Mucosa of rectum (tissue), 2 donors: ENCODE data around the gene KAT6B.

Experiments
- H3K27ac ChIP-seq, 2 donors: one replicate each; pipeline ENCODE4 v1.7.0; 2013; ENCODE audit warnings: inconsistent platforms in 2 of 2, low read depth in 2 of 2, low read length in 2 of 2
- H3K27me3 ChIP-seq, 2 donors: one replicate each; pipeline ENCODE4 v1.7.0; 2013; ENCODE audit warnings: low read length in 2 of 2; ENCODE audit not compliant: control insufficient read depth in 2 of 2, insufficient read depth in 2 of 2
- H3K36me3 ChIP-seq, 2 donors: one replicate each; pipeline ENCODE4 v1.7.0; 2013; ENCODE audit warnings: low read length in 2 of 2; ENCODE audit not compliant: control insufficient read depth in 2 of 2, insufficient read depth in 2 of 2
- H3K4me1 ChIP-seq, 2 donors: one replicate each; pipeline ENCODE4 v1.7.0; 2013; ENCODE audit warnings: low read length in 2 of 2, mild to moderate bottlenecking in 1 of 2; ENCODE audit not compliant: control insufficient read depth in 2 of 2, insufficient read depth in 2 of 2
- H3K4me3 ChIP-seq, 2 donors: one replicate each; pipeline ENCODE4 v1.7.0; 2013; ENCODE audit warnings: low read length in 2 of 2
- H3K9ac ChIP-seq, 2 donors: one replicate each; pipeline ENCODE4 v1.7.0; 2013; ENCODE audit warnings: low read length in 2 of 2, low read depth in 1 of 2, mild to moderate bottlenecking in 1 of 2
- H3K9me3 ChIP-seq, 2 donors: one replicate each; pipeline ENCODE4 v1.7.0; 2013; ENCODE audit warnings: low read length in 2 of 2; ENCODE audit not compliant: control insufficient read depth in 2 of 2
- donor health status: healthy.
- donor health status: Normal muscosa, but diverticular disease.

KAT6B gene

GRCh38 chr10:74925291-74925690 lies 98.9 kb downstream of the KAT6B start:
- H3K4me3 ChIP-seq: no peak overlapping the region
- no peaks in the 10 kb centered on the region for H3K27me3 ChIP-seq
- H3K4me1 ChIP-seq: peaks cover 11 to 22% of the 10 kb centered on the region in 2 donors
- no peaks in the 10 kb centered on the region for H3K36me3 ChIP-seq
- H3K9me3 ChIP-seq: no peaks in the 10 kb centered on the region
- H3K9ac ChIP-seq: no peak overlapping the region
- no peak overlapping the region for H3K27ac ChIP-seq

DNA sequence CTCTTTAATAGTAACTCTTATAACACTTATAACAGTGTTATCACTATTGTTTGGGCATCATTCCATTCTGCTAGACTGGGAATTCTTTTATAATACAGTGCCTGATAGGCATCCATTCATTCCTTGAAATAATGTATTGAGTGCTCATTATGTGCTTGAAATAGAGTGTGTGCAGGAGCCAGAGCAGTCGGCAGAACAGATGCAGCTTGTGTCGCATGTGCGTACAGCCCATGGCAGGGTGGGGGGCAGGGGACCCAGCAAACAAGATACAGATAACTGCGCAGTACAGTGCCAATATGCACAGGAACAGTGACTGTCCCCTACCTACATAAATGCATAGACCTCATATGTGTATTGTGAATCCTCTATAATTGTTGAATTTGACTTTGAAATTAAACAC lies 99.3 kb downstream of the KAT6B start:
- Histone ChIP-seq H3K9ac (no peak overlapping the region), H3K27ac (no peak overlapping the region), H3K4me3 (no peak overlapping the region), H3K4me1 (peaks cover 11 to 22% of the 10 kb centered on the region in 2 donors), H3K9me3 (no peaks in the 10 kb centered on the region), H3K36me3 (no peaks in the 10 kb centered on the region), H3K27me3 (no peaks in the 10 kb centered on the region)

DNA sequence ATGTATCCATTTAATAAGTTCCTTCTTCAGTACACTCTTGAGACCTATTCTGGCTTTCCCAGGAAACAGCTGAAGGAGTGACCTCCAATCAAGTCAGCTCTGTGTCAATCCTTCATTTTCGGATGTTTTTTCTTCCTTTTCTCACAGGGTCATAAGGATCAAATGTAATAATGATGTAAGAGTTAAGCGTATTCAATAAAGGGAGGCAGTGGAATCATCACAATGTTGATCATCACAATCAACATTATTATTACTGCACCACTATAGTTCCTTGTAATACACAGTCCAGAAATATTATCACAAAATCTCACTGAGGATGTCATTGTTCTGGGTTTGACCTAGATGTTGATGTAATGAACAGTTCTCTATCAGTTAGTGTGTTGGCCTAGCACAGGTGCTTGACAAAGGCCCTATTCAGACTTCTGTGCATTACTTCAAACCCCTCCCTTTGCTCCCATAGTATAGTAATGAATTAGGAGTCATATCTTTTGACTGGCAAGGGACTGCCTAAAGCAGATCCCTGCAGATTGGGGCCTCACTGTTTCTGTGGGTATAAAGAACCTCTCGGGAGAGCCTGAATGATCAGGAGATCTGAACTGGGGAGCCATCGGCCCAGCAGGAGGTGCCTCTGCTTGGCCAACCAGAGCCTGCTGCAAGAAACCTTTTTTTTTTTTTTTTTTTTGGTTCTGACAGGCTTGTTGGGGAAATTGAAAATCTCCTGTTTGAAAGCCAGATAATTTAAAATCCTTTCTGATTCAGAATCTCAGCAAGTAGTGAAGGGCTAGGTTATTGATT lies 100.6 kb downstream of the KAT6B start:
- no peaks in the 10 kb centered on the region for H3K36me3 ChIP-seq
- H3K4me3 ChIP-seq: no peak overlapping the region
- H3K27me3 ChIP-seq: no peaks in the 10 kb centered on the region
- H3K27ac ChIP-seq: no peak overlapping the region
- H3K4me1 ChIP-seq: peaks cover 11 to 22% of the 10 kb centered on the region in 2 donors
- H3K9ac ChIP-seq: no peak overlapping the region
- no peaks in the 10 kb centered on the region for H3K9me3 ChIP-seq

GRCh38 chr10:74927701-74928100 lies 101.3 kb downstream of the KAT6B start:
- Histone ChIP-seq H3K9ac (no peak overlapping the region), H3K9me3 (no peaks in the 10 kb centered on the region), H3K27me3 (no peaks in the 10 kb centered on the region), H3K27ac (peak overlapping the region in 1 of 2 donors; percentile 21), H3K36me3 (no peaks in the 10 kb centered on the region), H3K4me1 (peaks cover 11 to 21% of the 10 kb centered on the region in 2 donors), H3K4me3 (no peak overlapping the region)

DNA sequence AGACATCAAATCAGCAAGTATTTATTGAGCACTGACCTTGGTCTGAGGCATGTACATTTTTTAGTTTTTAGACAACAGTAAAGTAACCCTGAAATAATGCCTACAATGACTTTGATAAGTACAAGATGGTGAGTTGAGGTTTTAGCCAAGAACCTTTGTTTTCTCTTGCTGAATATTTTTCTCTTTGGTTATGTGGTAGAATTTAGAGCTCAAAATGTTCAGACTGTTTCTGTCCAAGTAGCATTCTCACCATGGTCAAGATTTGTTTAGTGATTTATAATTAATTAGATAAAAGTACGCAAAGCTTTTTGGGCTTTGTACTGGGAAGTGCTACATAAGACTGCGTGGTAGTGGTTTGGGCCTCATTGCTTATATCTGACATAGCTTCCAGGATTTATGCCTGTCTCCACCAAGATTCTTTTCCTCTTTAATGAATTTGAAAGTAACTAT lies 102.4 kb downstream of the KAT6B start:
- Histone ChIP-seq H3K4me1 (peaks cover 3 to 11% of the 10 kb centered on the region in 2 donors), H3K9me3 (no peaks in the 10 kb centered on the region), H3K9ac (no peak overlapping the region), H3K27ac (no peak overlapping the region), H3K36me3 (no peaks in the 10 kb centered on the region), H3K27me3 (no peaks in the 10 kb centered on the region), H3K4me3 (no peak overlapping the region)

- H3K4me3 ChIP-seq: no peak overlapping the region
- no peaks in the 10 kb centered on the region for H3K36me3 ChIP-seq
- no peak overlapping the region for H3K9ac ChIP-seq
- no peaks in the 10 kb centered on the region for H3K9me3 ChIP-seq
- H3K4me1 ChIP-seq: peaks cover 2 to 7% of the 10 kb centered on the region in 2 donors
- no peak overlapping the region for H3K27ac ChIP-seq
- no peaks in the 10 kb centered on the region for H3K27me3 ChIP-seq
Measured at GRCh38 chr10:74929197-74929596, 102.8 kb downstream of the KAT6B start.

DNA sequence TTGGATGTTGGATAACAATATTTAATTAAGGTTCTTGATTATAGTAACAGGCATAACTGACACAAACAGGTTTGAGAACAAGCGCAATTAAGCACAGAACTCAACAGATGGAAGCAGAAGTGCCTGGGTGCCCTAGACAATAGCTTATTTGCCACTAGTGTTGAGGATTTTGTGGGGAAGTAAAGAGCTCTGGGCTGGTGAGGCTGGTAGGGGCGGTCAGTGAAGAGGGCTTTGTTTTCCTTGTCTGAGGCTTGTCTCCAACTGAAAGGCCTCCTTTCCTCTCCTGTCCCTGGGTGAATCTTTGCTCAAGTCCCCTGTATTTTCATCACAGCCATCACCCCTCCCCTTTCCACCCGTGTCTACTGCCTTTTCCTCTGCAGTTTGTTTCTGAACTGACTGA lies 104.6 kb downstream of the KAT6B start:
- H3K27me3 ChIP-seq: no peaks in the 10 kb centered on the region
- H3K9ac ChIP-seq: no peak overlapping the region
- H3K4me1 ChIP-seq: peaks cover 0 to 2% of the 10 kb centered on the region in 2 donors
- no peaks in the 10 kb centered on the region for H3K9me3 ChIP-seq
- H3K36me3 ChIP-seq: no peaks in the 10 kb centered on the region
- H3K27ac ChIP-seq: no peak overlapping the region
- no peak overlapping the region for H3K4me3 ChIP-seq

- peaks cover 0 to 3% of the 10 kb centered on the region in 2 donors for H3K4me1 ChIP-seq
- no peak overlapping the region for H3K27ac ChIP-seq
- H3K27me3 ChIP-seq: no peaks in the 10 kb centered on the region
- no peaks in the 10 kb centered on the region for H3K36me3 ChIP-seq
- no peak overlapping the region for H3K4me3 ChIP-seq
- H3K9ac ChIP-seq: no peak overlapping the region
- no peaks in the 10 kb centered on the region for H3K9me3 ChIP-seq
Measured at GRCh38 chr10:74932648-74933047, 106.2 kb downstream of the KAT6B start.

GRCh38 chr10:74934100-74934812 lies 107.9 kb downstream of the KAT6B start:
- Histone ChIP-seq H3K27me3 (no peaks in the 10 kb centered on the region), H3K36me3 (no peaks in the 10 kb centered on the region), H3K27ac (no peak overlapping the region), H3K9ac (no peak overlapping the region), H3K4me3 (no peak overlapping the region), H3K9me3 (no peaks in the 10 kb centered on the region), H3K4me1 (peaks cover 0 to 3% of the 10 kb centered on the region in 2 donors)

- Histone ChIP-seq H3K36me3 (no peaks in the 10 kb centered on the region), H3K9ac (no peak overlapping the region), H3K4me3 (no peak overlapping the region), H3K27me3 (no peaks in the 10 kb centered on the region), H3K27ac (no peak overlapping the region), H3K4me1 (peaks cover 0 to 3% of the 10 kb centered on the region in 2 donors), H3K9me3 (no peaks in the 10 kb centered on the region)
Measured at GRCh38 chr10:74936577-74937265, 110.3 kb downstream of the KAT6B start.
